H1 (cell line): ENCODE data around the gene ASTN2. TPM values are rescaled to one million over a fixed set of nuclear protein-coding genes. Genes with fewer than 3 reads are reported as not detected.

Source experiments
- CTCF ChIA-PET: fragments of 300-600 bp; sonication (Branson Sonifier 250); formaldehyde crosslinking; loops from one replicate; lab custom pipeline; 2021; ENCODE audit not compliant: partially characterized antibody; lab: Charles Lee
- POLR2A ChIA-PET: fragments of 300-600 bp; sonication (Branson Sonifier 250); formaldehyde crosslinking; loops from one replicate; lab custom pipeline; 2021; ENCODE audit warnings: inconsistent platforms; ENCODE audit not compliant: partially characterized antibody; lab: Charles Lee
- DNase-seq, 2 experiments: peaks; one replicate each; pipeline versions ENCODE4 v3.0.0 to v3.0.0-alpha.2; 2010 to 2022; ENCODE audit warnings: low spot score in 2 of 2, low read depth in 1 of 2, mixed read lengths in 1 of 2
- FAIRE-seq: peaks from 2 replicates; lab custom pipeline; 2011; peaks lifted over from hg19 to GRCh38; lab: Jason Lieb, UNC
- H2AFZ ChIP-seq: 2 replicates; pipeline ENCODE4 v1.8.1; 2012; ENCODE audit warnings: low read length, inconsistent platforms
- H2AK5ac ChIP-seq: 2 replicates; pipeline ENCODE4 v1.6.1; 2013; ENCODE audit warnings: low read depth, low read length
- H2BK120ac ChIP-seq: replicated peaks from 2 replicates; pipeline ENCODE3; 2013; ENCODE audit warnings: low read depth, low read length, inconsistent platforms
- H2BK12ac ChIP-seq: 2 replicates; pipeline ENCODE4 v1.6.1; 2013; ENCODE audit warnings: low read depth, low read length
- H2BK15ac ChIP-seq: 2 replicates; pipeline ENCODE4 v1.6.1; 2013; ENCODE audit warnings: low read length
- H2BK20ac ChIP-seq: 2 replicates; pipeline ENCODE4 v1.6.1; 2013; ENCODE audit warnings: low read length
- H2BK5ac ChIP-seq: 2 replicates; pipeline ENCODE4 v1.6.1; 2013; ENCODE audit warnings: low read depth, low read length
- H3K14ac ChIP-seq: 2 replicates; pipeline ENCODE4 v1.6.1; 2013; ENCODE audit warnings: inconsistent platforms; ENCODE audit not compliant: insufficient read length
- H3K18ac ChIP-seq: 2 replicates; pipeline ENCODE4 v1.6.1; 2013; ENCODE audit warnings: low read length; ENCODE audit errors: extremely low read depth
- H3K23ac ChIP-seq: 2 replicates; pipeline ENCODE4 v1.6.1; 2013; ENCODE audit warnings: inconsistent platforms; ENCODE audit not compliant: insufficient read length
- H3K23me2 ChIP-seq: 2 replicates; pipeline ENCODE4 v1.6.1; 2013; ENCODE audit warnings: low read depth, low read length
- H3K27ac ChIP-seq: 2 replicates; pipeline ENCODE4 v1.6.1; 2011; ENCODE audit warnings: low read depth, low read length, inconsistent platforms
- H3K27me3 ChIP-seq, 4 experiments: replicated peaks in 1 of 4; 1 replicate in 1 of 4; 2 replicates in 3 of 4; pipeline versions ENCODE4 v1.6.1 to v1.8.1; 2011 to 2013; ENCODE audit warnings: low read length in 3 of 4, mild to moderate bottlenecking in 3 of 4, inconsistent platforms in 2 of 4, mixed read lengths in 2 of 4, moderate library complexity in 1 of 4; ENCODE audit not compliant: control insufficient read depth in 3 of 4, insufficient read depth in 3 of 4; ENCODE audit errors: extremely low read depth in 1 of 4
- H3K36me3 ChIP-seq, 4 experiments: 2 replicates each; pipeline versions ENCODE4 v1.6.1 to v1.8.1; 2011 to 2013; ENCODE audit warnings: mild to moderate bottlenecking in 4 of 4, low read length in 3 of 4, moderate library complexity in 2 of 4, control low read depth in 1 of 4, inconsistent platforms in 1 of 4; ENCODE audit not compliant: insufficient read depth in 4 of 4, control insufficient read depth in 2 of 4
- H3K4ac ChIP-seq: replicated peaks from 2 replicates; pipeline ENCODE3; 2013; ENCODE audit warnings: low read length, low read depth, mixed read lengths, inconsistent platforms; ENCODE audit not compliant: insufficient read length
- H3K4me1 ChIP-seq, 4 experiments: replicated peaks in 1 of 4; 1 replicate in 1 of 4; 2 replicates in 3 of 4; pipeline versions ENCODE4 v1.6.1 to v1.8.1; 2011 to 2013; ENCODE audit warnings: low read length in 3 of 4, inconsistent platforms in 2 of 4, mixed read lengths in 1 of 4; ENCODE audit not compliant: insufficient read depth in 4 of 4, control insufficient read depth in 3 of 4
- H3K4me2 ChIP-seq, 2 experiments: 2 replicates each; pipeline versions ENCODE4 v1.6.1 to v1.8.1; 2011 to 2013; ENCODE audit warnings: low read depth in 2 of 2, low read length in 2 of 2, control low read depth in 1 of 2, inconsistent platforms in 1 of 2, mild to moderate bottlenecking in 1 of 2; ENCODE audit not compliant: insufficient read depth in 1 of 2
- H3K4me3 ChIP-seq, 4 experiments: fragments of 200-600, 300-600 bp in 1 of 4; sonication (generic), shearing (Covaris generic), sonication (Bioruptor Twin) in 1 of 4; 2 replicates each; pipeline versions ENCODE4 v1.5.1 to v1.8.1; 2011 to 2016; ENCODE audit warnings: low read length in 4 of 4, low read depth in 3 of 4, control low read depth in 2 of 4, inconsistent platforms in 2 of 4, mild to moderate bottlenecking in 2 of 4, mixed read lengths in 1 of 4, moderate library complexity in 1 of 4; ENCODE audit not compliant: insufficient read depth in 2 of 4; ENCODE audit errors: extremely low read depth in 1 of 4
- H3K56ac ChIP-seq: replicated peaks from 2 replicates; pipeline ENCODE3; 2013; ENCODE audit warnings: low read depth, mild to moderate bottlenecking, mixed read lengths, low read length, inconsistent platforms; ENCODE audit not compliant: insufficient read length
- H3K79me1 ChIP-seq: 2 replicates; pipeline ENCODE4 v1.6.1; 2013; ENCODE audit warnings: low read depth, low read length, control low read depth
- H3K79me2 ChIP-seq, 2 experiments: 2 replicates each; pipeline versions ENCODE4 v1.6.1 to v1.8.1; 2012 to 2013; ENCODE audit warnings: low read length in 2 of 2, mild to moderate bottlenecking in 2 of 2, inconsistent platforms in 1 of 2; ENCODE audit not compliant: insufficient read depth in 2 of 2, control insufficient read depth in 1 of 2
- H3K9ac ChIP-seq, 4 experiments: replicated peaks in 1 of 4; 1 replicate in 1 of 4; 2 replicates in 3 of 4; pipeline versions ENCODE4 v1.6.1 to v1.8.1; 2011 to 2013; ENCODE audit warnings: low read depth in 3 of 4, low read length in 3 of 4, control low read depth in 2 of 4, mild to moderate bottlenecking in 2 of 4, moderate library complexity in 2 of 4, inconsistent platforms in 1 of 4; ENCODE audit errors: extremely low read depth in 1 of 4
- H3K9me3 ChIP-seq, 2 experiments: 2 replicates each; pipeline versions ENCODE4 v1.6.1 to v1.8.1; 2012 to 2013; ENCODE audit warnings: mild to moderate bottlenecking in 2 of 2, moderate library complexity in 2 of 2, control low read depth in 1 of 2, inconsistent platforms in 1 of 2, low read depth in 1 of 2, low read length in 1 of 2, mixed read lengths in 1 of 2; ENCODE audit not compliant: insufficient read depth in 2 of 2
- H4K20me1 ChIP-seq, 2 experiments: replicated peaks in 1 of 2; 2 replicates each; pipeline versions ENCODE3 to v1.8.1; 2011 to 2013; ENCODE audit warnings: inconsistent platforms in 2 of 2, low read length in 2 of 2, mild to moderate bottlenecking in 1 of 2; ENCODE audit not compliant: insufficient read depth in 2 of 2, control insufficient read depth in 1 of 2
- H4K5ac ChIP-seq: 2 replicates; pipeline ENCODE4 v1.6.1; 2013; ENCODE audit warnings: low read length, low read depth, mixed read lengths, inconsistent platforms; ENCODE audit not compliant: insufficient read length
- H4K8ac ChIP-seq: 2 replicates; pipeline ENCODE4 v1.8.0; 2013; ENCODE audit warnings: mild to moderate bottlenecking, moderate library complexity, low read length, inconsistent platforms; ENCODE audit not compliant: insufficient read depth; ENCODE audit errors: extremely low read depth
- H4K91ac ChIP-seq: replicated peaks from 2 replicates; pipeline ENCODE3; 2013; ENCODE audit warnings: low read length, mixed read lengths, inconsistent platforms; ENCODE audit not compliant: insufficient read length
- CBX5 ChIP-seq: fragments of 300-800, 300-1000 bp; sonication (generic); IDR thresholded peaks from 2 replicates; pipeline ENCODE4 v1.7.1; 2016; ENCODE audit warnings: antibody characterized with exemption, low read length, low read depth
- EGR1 ChIP-seq: IDR thresholded peaks from 2 replicates; pipeline ENCODE4 v1.6.1; 2011; ENCODE audit warnings: low read depth, low read length, borderline replicate concordance
- POLR2AphosphoS5 ChIP-seq: IDR thresholded peaks from 2 replicates; pipeline ENCODE4 v1.6.1; 2011; ENCODE audit warnings: low read depth, low read length
- WGBS, 2 experiments: shearing (Covaris generic) in 1 of 2; methylation state at CpG; one replicate each; pipeline versions ENCODE4 v1.1.6 to v1.1.7; 2013 to 2015; ENCODE audit warnings: low lambda C conversion rate in 2 of 2, mixed read lengths in 2 of 2, inconsistent platforms in 1 of 2, low coverage in 1 of 2, missing lambda C conversion rate in 1 of 2; ENCODE audit not compliant: insufficient replicate concordance in 2 of 2, insufficient coverage in 1 of 2, insufficient read length in 1 of 2; ENCODE audit errors: extremely low coverage in 1 of 2, missing lambda C conversion rate in 1 of 2; 5-methylcytosine and 5-hydroxymethylcytosine counted together
- polyA plus RNA-seq, 7 experiments: library from polyadenylated mRNA; depleted of rRNA in 3 of 7; stranded (reverse) in 5 of 7; unstranded in 2 of 7; fragments of >200 nt in 5 of 7; fragments of 200-250 nt in 2 of 7; gene quantifications; 1 replicate in 5 of 7; 2 replicates in 1 of 7; 4 replicates in 1 of 7; pipeline versions ENCODE4 v1.2.1 to v1.2.3, GENCODE V29; 2011 to 2013; ENCODE audit warnings: missing spikeins in 2 of 7, mixed read lengths in 2 of 7
- total RNA-seq: library from RNA; stranded (reverse); fragmentation: NEBNext Ultra II Directional; extraction: Animal tissue kit (Norgen Biotek cat#: 25700); gene quantifications from 2 replicates; pipeline ENCODE4 v1.2.1, GENCODE V29; 2021
- TF ChIP-seq, protein P1 (sequence below): IDR thresholded peaks from 2 replicates; pipeline ENCODE4 v1.6.1; 2012; ENCODE audit warnings: inconsistent platforms
- TF ChIP-seq, protein P2 (sequence below): IDR thresholded peaks from 2 replicates; pipeline ENCODE4 v1.6.1; 2011; ENCODE audit warnings: low read length, improper control_type of control experiment

ASTN2 gene
- total and polyA plus RNA-seq, 2 of the 8 experiments (the other 6 are each of a cell fraction or from before 2014, with no cell fraction given), result 8.2 to 13.7 TPM

DNA sequence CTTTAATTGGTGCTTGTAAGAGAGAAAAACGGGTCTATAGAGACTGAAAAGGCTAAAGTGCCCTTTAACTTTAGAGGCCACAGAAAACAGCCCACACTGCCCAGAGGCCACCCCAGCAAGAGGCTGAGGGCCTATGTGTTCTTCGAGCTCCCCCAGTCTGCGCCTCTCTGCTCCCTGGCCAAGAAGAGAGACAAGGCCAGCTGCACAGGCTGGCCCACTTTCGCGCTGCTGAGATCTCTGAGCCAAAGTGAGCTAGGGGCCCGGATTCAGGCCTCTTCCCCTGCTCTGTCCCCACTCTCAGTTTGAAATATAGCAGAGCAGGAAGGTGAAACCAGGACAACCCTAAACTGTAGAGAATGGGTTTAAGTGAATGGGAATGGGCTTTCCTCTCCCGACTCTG, 859.7 kb downstream of the ASTN2 start:
- H3K56ac ChIP-seq, result no peak overlapping the region
- no peak overlapping the region for H2BK12ac ChIP-seq
- no peak overlapping the region for H3K4me3 ChIP-seq
- H3K23me2 ChIP-seq, result no peaks in the 10 kb centered on the region
- CTCF ChIA-PET, result interaction anchor here (0.8 to 2.9 kb wide), 5 partner anchors 17 to 962 kb away, joined by 3 to 13 read pairs (median 3); no protein-coding TSS in a partner anchor
- H2BK20ac ChIP-seq, result no peak overlapping the region
- no peaks in the 10 kb centered on the region; the same call in 1 of the 2 replicates for H3K79me1 ChIP-seq
- H3K9me3 ChIP-seq, result no peaks in the 10 kb centered on the region
- H3K79me2 ChIP-seq, result no peaks in the 10 kb centered on the region
- H3K4ac ChIP-seq, result no peak overlapping the region
- no peak overlapping the region for H2BK120ac ChIP-seq
- H3K4me2 ChIP-seq, result no peak overlapping the region
- no peak overlapping the region for H3K9ac ChIP-seq
- no peaks in the 10 kb centered on the region for H3K36me3 ChIP-seq
- no peak overlapping the region for H2AFZ ChIP-seq
- no peak overlapping the region for H4K91ac ChIP-seq
- TF ChIP-seq POLR2AphosphoS5 (no peak), CBX5 (no peak), EGR1 (no peak)
- TF ChIP-seq, protein P1, sequence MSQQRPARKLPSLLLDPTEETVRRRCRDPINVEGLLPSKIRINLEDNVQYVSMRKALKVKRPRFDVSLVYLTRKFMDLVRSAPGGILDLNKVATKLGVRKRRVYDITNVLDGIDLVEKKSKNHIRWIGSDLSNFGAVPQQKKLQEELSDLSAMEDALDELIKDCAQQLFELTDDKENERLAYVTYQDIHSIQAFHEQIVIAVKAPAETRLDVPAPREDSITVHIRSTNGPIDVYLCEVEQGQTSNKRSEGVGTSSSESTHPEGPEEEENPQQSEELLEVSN, result no peak
- TF ChIP-seq, protein P2, sequence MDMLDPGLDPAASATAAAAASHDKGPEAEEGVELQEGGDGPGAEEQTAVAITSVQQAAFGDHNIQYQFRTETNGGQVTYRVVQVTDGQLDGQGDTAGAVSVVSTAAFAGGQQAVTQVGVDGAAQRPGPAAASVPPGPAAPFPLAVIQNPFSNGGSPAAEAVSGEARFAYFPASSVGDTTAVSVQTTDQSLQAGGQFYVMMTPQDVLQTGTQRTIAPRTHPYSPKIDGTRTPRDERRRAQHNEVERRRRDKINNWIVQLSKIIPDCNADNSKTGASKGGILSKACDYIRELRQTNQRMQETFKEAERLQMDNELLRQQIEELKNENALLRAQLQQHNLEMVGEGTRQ, result no peak
- H3K14ac ChIP-seq, result no peak overlapping the region
- no peak overlapping the region for H3K18ac ChIP-seq
- no peak overlapping the region for H3K23ac ChIP-seq
- H3K27me3 ChIP-seq, result no peaks in the 10 kb centered on the region
- no peak for DNase-seq
- H2AK5ac ChIP-seq, result no peak overlapping the region
- WGBS, 2 experiments, result 82% methylated on average over 7 of the region's 7 CpGs; no CpG with 5 or more reads in 1 of the 2 experiments
- no peak overlapping the region for H2BK5ac ChIP-seq
- H4K20me1 ChIP-seq, result peaks cover 1 to 4% of the 10 kb centered on the region in 2 experiments
- H2BK15ac ChIP-seq, result no peak overlapping the region
- no peak overlapping the region for H4K5ac ChIP-seq
- POLR2A ChIA-PET, result no interaction called here
- no peak overlapping the region for H4K8ac ChIP-seq
- no peak for FAIRE-seq
- H3K27ac ChIP-seq, result no peak overlapping the region
- no peaks in the 10 kb centered on the region for H3K4me1 ChIP-seq
